ENCODE measurements around the gene PCCA. TPM values are rescaled to one million over a fixed set of nuclear protein-coding genes. Genes with fewer than 3 reads are reported as not detected.

The PCCA gene
- total and polyA plus RNA-seq, 2 experiments from 2014 or later = 29.8 to 59.2 TPM

DNA sequence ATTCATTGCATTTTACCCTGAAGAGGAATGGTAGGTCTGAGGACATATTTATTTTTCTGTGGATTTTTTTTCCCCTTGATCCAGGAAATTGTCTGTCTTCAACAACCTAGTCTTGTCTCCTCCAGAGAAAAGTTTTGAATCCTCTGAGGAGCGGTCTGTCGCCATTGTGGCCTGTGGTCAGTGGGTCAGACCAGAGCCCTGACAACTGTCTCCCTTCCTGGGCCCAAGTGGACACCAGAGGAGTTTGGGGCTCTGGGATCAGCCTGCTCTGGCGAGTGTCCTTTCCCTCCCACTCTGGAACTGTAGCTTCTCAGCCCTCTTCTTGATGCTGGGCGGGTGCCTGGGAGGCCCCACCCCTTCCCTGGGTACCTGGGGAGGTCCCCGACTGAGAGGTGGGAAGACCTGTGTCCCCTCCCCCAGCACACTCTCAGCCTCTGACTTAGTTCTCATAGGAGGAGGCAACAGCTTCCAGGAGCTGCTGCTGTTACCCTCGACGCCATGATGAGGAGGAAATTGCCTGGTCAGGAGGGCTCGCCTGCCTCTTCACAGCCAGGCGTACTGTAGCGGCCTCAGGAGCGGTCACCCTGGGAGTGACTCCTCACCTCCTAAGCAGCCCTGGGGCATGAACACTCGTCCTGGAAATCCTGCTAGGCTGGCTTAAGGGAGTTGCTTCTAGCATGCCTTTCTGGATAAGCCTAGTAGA, 389.4 kb downstream of the PCCA start:
- Histone ChIP-seq H3K4me3 (no peak overlapping the region), H3K36me3 (no peaks in the 10 kb centered on the region), H3K4me1 (ENCODE audit: low read depth) (peaks cover 5% of the 10 kb centered on the region), H3K27ac (no peak overlapping the region), H3K9me3 (ENCODE audit: low read depth) (no peaks in the 10 kb centered on the region), H3K27me3 (no peaks in the 10 kb centered on the region)
- TF ChIP-seq, protein P1, sequence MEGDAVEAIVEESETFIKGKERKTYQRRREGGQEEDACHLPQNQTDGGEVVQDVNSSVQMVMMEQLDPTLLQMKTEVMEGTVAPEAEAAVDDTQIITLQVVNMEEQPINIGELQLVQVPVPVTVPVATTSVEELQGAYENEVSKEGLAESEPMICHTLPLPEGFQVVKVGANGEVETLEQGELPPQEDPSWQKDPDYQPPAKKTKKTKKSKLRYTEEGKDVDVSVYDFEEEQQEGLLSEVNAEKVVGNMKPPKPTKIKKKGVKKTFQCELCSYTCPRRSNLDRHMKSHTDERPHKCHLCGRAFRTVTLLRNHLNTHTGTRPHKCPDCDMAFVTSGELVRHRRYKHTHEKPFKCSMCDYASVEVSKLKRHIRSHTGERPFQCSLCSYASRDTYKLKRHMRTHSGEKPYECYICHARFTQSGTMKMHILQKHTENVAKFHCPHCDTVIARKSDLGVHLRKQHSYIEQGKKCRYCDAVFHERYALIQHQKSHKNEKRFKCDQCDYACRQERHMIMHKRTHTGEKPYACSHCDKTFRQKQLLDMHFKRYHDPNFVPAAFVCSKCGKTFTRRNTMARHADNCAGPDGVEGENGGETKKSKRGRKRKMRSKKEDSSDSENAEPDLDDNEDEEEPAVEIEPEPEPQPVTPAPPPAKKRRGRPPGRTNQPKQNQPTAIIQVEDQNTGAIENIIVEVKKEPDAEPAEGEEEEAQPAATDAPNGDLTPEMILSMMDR (IDR thresholded peaks at IDR 0.05; ENCODE audit: low read depth, low read length) = no peak
- DNase-seq (ENCODE audit: low read depth in 1 of 2, low spot score in 1 of 2) = no peak

- no peak for DNase-seq (ENCODE audit: low read depth in 1 of 2, low spot score in 1 of 2)
- TF ChIP-seq, protein P1 (IDR thresholded peaks at IDR 0.05; ENCODE audit: low read depth, low read length) = no peak
- H3K9me3 ChIP-seq (ENCODE audit: low read depth) = no peaks in the 10 kb centered on the region
- H3K27ac ChIP-seq = no peak overlapping the region
- no peak overlapping the region for H3K4me3 ChIP-seq
- peaks cover 28% of the 10 kb centered on the region for H3K4me1 ChIP-seq (ENCODE audit: low read depth)
- no peaks in the 10 kb centered on the region for H3K27me3 ChIP-seq
- H3K36me3 ChIP-seq = no peaks in the 10 kb centered on the region
These were observed 391.8 kb downstream of the PCCA start for GRCh38 chr13:100480676-100481075.

- DNase-seq (ENCODE audit: low read depth in 1 of 2, low spot score in 1 of 2) = no peak
These were observed 394.2 kb downstream of the PCCA start for GRCh38 chr13:100483139-100483538.

GRCh38 chr13:100483841-100484381, 395.0 kb downstream of the PCCA start:
- H3K4me3 ChIP-seq = no peak overlapping the region
- TF ChIP-seq, protein P1 (IDR thresholded peaks at IDR 0.05; ENCODE audit: low read depth, low read length) = no peak
- H3K27me3 ChIP-seq = no peaks in the 10 kb centered on the region
- H3K27ac ChIP-seq = peak overlapping the region; percentile 83
- no peaks in the 10 kb centered on the region for H3K36me3 ChIP-seq
- no peaks in the 10 kb centered on the region for H3K9me3 ChIP-seq (ENCODE audit: low read depth)
- peaks cover 28% of the 10 kb centered on the region for H3K4me1 ChIP-seq (ENCODE audit: low read depth)
- peak in 1 of 2 donors; percentile 34 for DNase-seq (ENCODE audit: low read depth in 1 of 2, low spot score in 1 of 2)

More at GRCh38 chr13:100483139-100483538, 394.2 kb downstream of the PCCA start:
- H3K4me3 ChIP-seq = no peak overlapping the region
- no peaks in the 10 kb centered on the region for H3K36me3 ChIP-seq
- peaks cover 28% of the 10 kb centered on the region for H3K4me1 ChIP-seq (ENCODE audit: low read depth)
- no peaks in the 10 kb centered on the region for H3K9me3 ChIP-seq (ENCODE audit: low read depth)
- H3K27ac ChIP-seq = peak overlapping the region; percentile 83
- no peaks in the 10 kb centered on the region for H3K27me3 ChIP-seq
- TF ChIP-seq, protein P1 (IDR thresholded peaks at IDR 0.05; ENCODE audit: low read depth, low read length) = no peak

DNA sequence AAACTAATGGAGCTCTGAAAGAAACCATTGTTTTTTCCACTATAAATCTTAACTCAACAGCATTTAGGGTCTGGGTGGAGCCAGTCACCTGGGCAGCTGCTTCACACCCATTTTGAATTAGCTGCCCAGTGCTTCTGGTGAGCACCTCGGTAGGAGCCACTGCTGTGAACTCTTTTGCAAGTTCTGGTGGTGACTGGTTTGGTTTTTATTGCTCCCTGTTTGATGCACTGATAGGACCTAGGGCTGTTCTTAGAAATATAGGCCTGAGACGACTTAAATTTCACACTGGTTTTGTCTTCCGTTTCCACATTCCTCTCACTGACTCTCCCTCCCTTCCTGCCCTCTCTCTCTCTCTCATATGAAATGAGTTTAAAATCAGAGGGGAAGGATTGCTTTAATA, 395.8 kb downstream of the PCCA start:
- Histone ChIP-seq H3K27me3 (no peaks in the 10 kb centered on the region), H3K4me3 (no peak overlapping the region), H3K4me1 (ENCODE audit: low read depth) (peaks cover 28% of the 10 kb centered on the region), H3K27ac (peak overlapping the region; percentile 83), H3K36me3 (no peaks in the 10 kb centered on the region), H3K9me3 (ENCODE audit: low read depth) (no peaks in the 10 kb centered on the region)
- TF ChIP-seq, protein P1 (IDR thresholded peaks at IDR 0.05; ENCODE audit: low read depth, low read length) = no peak
- no peak for DNase-seq (ENCODE audit: low read depth in 1 of 2, low spot score in 1 of 2)

Measured in cardiac muscle cell (in vitro differentiated cells and primary cell).